HEK293 (cell line): Measurements from ENCODE around the gene TIMM21.

ENCODE experiments used
- CTCF ChIA-PET: fragments of 350-600 bp; formaldehyde crosslinking; extraction: SDS; loops from one replicate; lab custom pipeline; 2021; ENCODE audit warnings: antibody characterized with exemption; lab: Yijun Ruan, JAX
- POLR2A ChIA-PET: fragments of 300-600 bp; formaldehyde crosslinking; extraction: SDS; loops from one replicate; lab custom pipeline; 2020; ENCODE audit warnings: antibody characterized with exemption, inconsistent platforms; lab: Yijun Ruan, JAX
- H3K27ac ChIP-seq: fragments of 200-500 bp; sonication (Bioruptor generic); 2 replicates; pipeline ENCODE4 v1.5.1; 2014; ENCODE audit warnings: low read depth, low read length, control low read depth, inconsistent platforms; ENCODE audit errors: extremely low read depth
- H3K36me3 ChIP-seq, 2 experiments: fragments of 200-500 bp in 1 of 2; sonication (Bioruptor generic) in 1 of 2; 1 replicate in 1 of 2; 2 replicates in 1 of 2; pipeline ENCODE4 v1.5.1; 2014 to 2017; ENCODE audit warnings: inconsistent platforms in 2 of 2, low read length in 2 of 2; ENCODE audit not compliant: control insufficient read depth in 2 of 2, insufficient read depth in 1 of 2
- H3K4me1 ChIP-seq: fragments of 200-500 bp; sonication (Bioruptor generic); 2 replicates; pipeline ENCODE4 v1.5.1; 2014; ENCODE audit warnings: mild to moderate bottlenecking, low read length, inconsistent platforms; ENCODE audit not compliant: control insufficient read depth, insufficient read depth
- H3K4me3 ChIP-seq: 2 replicates; pipeline ENCODE4 v1.5.1; 2011; ENCODE audit warnings: low read depth, mild to moderate bottlenecking, control low read depth, low read length, moderate library complexity
- H3K9me3 ChIP-seq: fragments of 200-500 bp; sonication (Bioruptor generic); 2 replicates; pipeline ENCODE4 v1.5.1; 2014; ENCODE audit warnings: low read depth, low read length, inconsistent platforms; ENCODE audit not compliant: control insufficient read depth, insufficient read depth
- FEZF1 ChIP-seq: fragments of 450-650 bp; formaldehyde crosslinking; IDR thresholded peaks from 2 replicates; pipeline ENCODE4 v1.5.1; 2016; ENCODE audit warnings: missing biosample characterization, missing genetic modification characterization
- GLI2 ChIP-seq: fragments of 450-650 bp; formaldehyde crosslinking; IDR thresholded peaks from 2 replicates; pipeline ENCODE4; 2017; ENCODE audit warnings: missing biosample characterization, missing genetic modification characterization, low read depth, borderline replicate concordance
- GLI4 ChIP-seq: fragments of 450-650 bp; formaldehyde crosslinking; IDR thresholded peaks from 2 replicates; pipeline ENCODE4 v1.5.1; 2016; ENCODE audit warnings: missing biosample characterization, missing genetic modification characterization
- KLF8 ChIP-seq: fragments of 450-650 bp; formaldehyde crosslinking; IDR thresholded peaks from 2 replicates; pipeline ENCODE4 v1.5.1; 2016; ENCODE audit warnings: missing biosample characterization, missing genetic modification characterization
- OSR2 ChIP-seq: fragments of 450-650 bp; formaldehyde crosslinking; IDR thresholded peaks from 2 replicates; pipeline ENCODE4 v1.5.1; 2016; ENCODE audit warnings: missing biosample characterization, missing genetic modification characterization
- PRDM1 ChIP-seq: fragments of 450-650 bp; formaldehyde crosslinking; IDR thresholded peaks from 2 replicates; pipeline ENCODE4; 2016; ENCODE audit warnings: missing biosample characterization, missing genetic modification characterization
- SETDB1 ChIP-seq: IDR thresholded peaks from one replicate; pipeline ENCODE4 v1.6.1; 2017; ENCODE audit warnings: mild to moderate bottlenecking, low read length, moderate library complexity, mixed read lengths; ENCODE audit not compliant: insufficient read length
- ZBTB48 ChIP-seq: fragments of 450-650 bp; formaldehyde crosslinking; IDR thresholded peaks from 2 replicates; pipeline ENCODE4 v1.5.1; 2016; ENCODE audit warnings: missing biosample characterization, missing genetic modification characterization
- ZNF114 ChIP-seq: fragments of 450-650 bp; formaldehyde crosslinking; IDR thresholded peaks from 2 replicates; pipeline ENCODE4 v1.5.0; 2017; ENCODE audit warnings: missing biosample characterization, missing genetic modification characterization
- ZNF174 ChIP-seq: fragments of 450-650 bp; formaldehyde crosslinking; IDR thresholded peaks from 2 replicates; pipeline ENCODE4 v1.5.0; 2017; ENCODE audit warnings: missing biosample characterization, mild to moderate bottlenecking, missing genetic modification characterization
- ZNF239 ChIP-seq: fragments of 450-650 bp; formaldehyde crosslinking; IDR thresholded peaks from 2 replicates; pipeline ENCODE4 v1.5.1; 2016; ENCODE audit warnings: missing biosample characterization, missing genetic modification characterization
- ZNF274 ChIP-seq, 2 experiments: fragments of 200-500 bp in 1 of 2; fragments of 450-650 bp in 1 of 2; sonication (Bioruptor generic) in 1 of 2; formaldehyde crosslinking in 1 of 2; IDR thresholded peaks; 2 replicates each; pipeline versions ENCODE4 v1.5.1 to v1.6.1; 2014 to 2016; ENCODE audit warnings: borderline replicate concordance in 1 of 2, inconsistent platforms in 1 of 2, low read length in 1 of 2, missing biosample characterization in 1 of 2, missing genetic modification characterization in 1 of 2
- ZNF354C ChIP-seq: fragments of 450-650 bp; formaldehyde crosslinking; IDR thresholded peaks from 2 replicates; pipeline ENCODE4 v1.5.1; 2016; ENCODE audit warnings: missing biosample characterization, missing genetic modification characterization, low read depth, borderline replicate concordance
- ZNF404 ChIP-seq: fragments of 450-650 bp; formaldehyde crosslinking; IDR thresholded peaks from 2 replicates; pipeline ENCODE4 v1.5.1; 2017; ENCODE audit warnings: missing biosample characterization, missing genetic modification characterization
- ZNF501 ChIP-seq: fragments of 450-650 bp; formaldehyde crosslinking; IDR thresholded peaks from 2 replicates; pipeline ENCODE4 v1.5.1; 2016; ENCODE audit warnings: missing biosample characterization, missing genetic modification characterization
- ZNF548 ChIP-seq: fragments of 450-650 bp; formaldehyde crosslinking; IDR thresholded peaks from 2 replicates; pipeline ENCODE4 v1.5.1; 2016; ENCODE audit warnings: missing biosample characterization, missing genetic modification characterization
- ZNF670 ChIP-seq: fragments of 450-650 bp; formaldehyde crosslinking; IDR thresholded peaks from 2 replicates; pipeline ENCODE4 v1.5.1; 2016; ENCODE audit warnings: missing biosample characterization, missing genetic modification characterization, low read depth
- TF ChIP-seq, protein P1 (sequence below): fragments of 450-650 bp; formaldehyde crosslinking; IDR thresholded peaks from 2 replicates; pipeline ENCODE4 v1.5.1; 2017; ENCODE audit warnings: missing biosample characterization, missing genetic modification characterization
- TF ChIP-seq, protein P2 (sequence below): fragments of 450-650 bp; formaldehyde crosslinking; IDR thresholded peaks from 2 replicates; pipeline ENCODE4 v1.5.1; 2016; ENCODE audit warnings: missing biosample characterization, missing genetic modification characterization
- TF ChIP-seq, protein P3 (sequence below): fragments of 450-650 bp; formaldehyde crosslinking; IDR thresholded peaks from 2 replicates; pipeline ENCODE4 v1.5.1; 2017; ENCODE audit warnings: missing biosample characterization, missing genetic modification characterization
- TF ChIP-seq, protein P4 (sequence below): sonication (generic); formaldehyde crosslinking; IDR thresholded peaks from 2 replicates; pipeline ENCODE4 v1.8.1; 2022; ENCODE audit warnings: mild to moderate bottlenecking, moderate library complexity, missing genetic modification reagents
- TF ChIP-seq, protein P5 (sequence below): fragments of 450-650 bp; formaldehyde crosslinking; IDR thresholded peaks from 2 replicates; pipeline ENCODE4 v1.5.1; 2016; ENCODE audit warnings: missing biosample characterization, missing genetic modification characterization

Gene TIMM21

DNA sequence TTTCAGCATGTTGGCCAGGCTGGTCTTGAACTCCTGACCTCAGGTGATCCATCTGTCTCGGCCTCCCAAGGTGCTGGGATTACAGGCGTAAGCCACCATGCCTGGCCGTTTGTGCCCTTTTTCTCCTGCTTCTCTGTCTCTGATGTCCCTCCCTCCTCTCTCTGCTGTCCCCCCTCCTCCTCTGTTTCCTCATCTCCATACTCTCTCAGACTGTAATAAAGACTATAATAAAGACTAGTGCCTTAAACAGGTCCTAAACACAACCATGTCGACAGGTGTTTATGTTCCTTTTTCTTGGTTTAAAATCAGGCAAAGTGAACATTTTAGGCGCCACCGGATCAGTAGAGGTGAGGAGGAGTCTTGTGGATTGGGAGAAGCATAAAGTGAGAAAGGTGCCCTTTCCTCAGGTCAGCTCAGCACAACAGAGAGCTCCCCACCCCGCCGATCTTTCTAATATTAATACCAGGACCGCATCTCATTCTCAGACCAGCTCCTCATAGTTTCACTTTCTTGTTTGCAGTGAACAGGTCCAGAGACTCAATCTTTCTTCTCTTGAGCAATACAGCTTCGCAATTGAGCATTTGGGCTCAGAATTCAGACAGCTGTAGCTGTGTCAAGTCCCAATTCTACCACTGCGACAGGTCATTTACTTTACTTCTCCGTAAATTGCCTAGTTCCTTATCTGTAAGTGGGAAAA, 23.7 kb downstream of the TIMM21 start:
- POLR2A ChIA-PET, result no interaction called here
- Histone ChIP-seq H3K9me3 (no peaks in the 10 kb centered on the region), H3K36me3 (no peaks in the 10 kb centered on the region), H3K27ac (no peak overlapping the region), H3K4me1 (no peaks in the 10 kb centered on the region), H3K4me3 (no peak overlapping the region)
- no peak for TF ChIP-seq ZNF670
- TF ChIP-seq ZNF239, result no peak
- no peak for TF ChIP-seq GLI4 (tag by site-specific recombination)
- no peak for TF ChIP-seq ZNF354C
- TF ChIP-seq KLF8 (tag by site-specific recombination), result no peak
- CTCF ChIA-PET, result no interaction called here

DNA sequence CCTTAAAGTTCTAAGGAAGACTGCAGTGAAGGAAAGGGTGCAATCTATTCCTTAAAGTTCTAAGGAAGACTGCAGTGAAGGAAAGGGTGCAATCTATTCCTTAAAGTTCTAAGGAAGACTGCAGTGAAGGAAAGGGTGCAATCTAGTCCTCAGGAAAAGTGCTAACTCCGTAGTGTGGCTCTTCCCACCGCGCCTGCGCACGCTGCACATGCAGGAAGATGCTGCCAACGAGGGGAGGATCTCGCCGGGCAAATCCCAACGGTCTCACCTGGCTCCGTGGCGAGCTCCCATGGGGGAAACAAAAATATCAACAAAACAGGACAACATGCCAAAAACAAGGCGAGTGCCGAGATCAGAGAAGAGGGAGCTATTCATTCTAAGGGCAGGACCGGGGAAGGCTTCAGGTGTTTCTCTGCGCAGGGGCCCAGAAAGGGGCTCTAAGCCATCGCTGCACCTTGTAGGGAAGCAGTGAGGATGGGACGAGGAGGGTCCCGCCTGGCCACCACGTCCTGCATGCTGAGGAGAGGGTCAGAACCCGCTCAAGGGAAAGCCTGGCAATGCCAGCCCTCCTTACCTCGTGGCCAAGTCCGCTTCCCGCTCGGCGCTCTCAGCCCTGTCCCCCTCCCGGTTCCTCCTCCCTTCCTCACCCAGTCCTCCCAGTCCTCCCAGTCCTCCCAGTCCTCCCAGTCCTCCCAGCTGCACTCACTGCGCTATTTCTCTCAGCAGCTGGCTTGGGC, 24.5 kb downstream of the TIMM21 start:
- H3K4me1 ChIP-seq, result no peaks in the 10 kb centered on the region
- CTCF ChIA-PET, result no interaction called here
- POLR2A ChIA-PET, result no interaction called here

DNA sequence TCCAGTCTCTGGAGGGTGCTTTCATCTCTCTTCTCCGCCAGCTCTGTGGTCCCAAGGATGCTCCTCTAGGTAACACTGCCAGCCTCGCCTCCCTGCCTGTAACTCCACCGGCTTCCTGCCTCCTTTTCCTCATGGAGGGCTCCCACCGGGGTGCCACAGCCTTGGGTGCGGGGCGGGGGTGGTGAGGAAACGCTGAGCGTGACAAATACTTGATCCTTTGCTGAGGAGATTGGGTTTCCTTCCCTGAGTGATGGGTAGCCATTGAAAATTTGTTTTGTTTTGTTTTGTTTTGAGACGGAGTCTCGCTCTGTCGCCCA, 25.1 kb downstream of the TIMM21 start:
- Histone ChIP-seq H3K27ac (no peak overlapping the region), H3K36me3 (no peaks in the 10 kb centered on the region), H3K4me1 (no peaks in the 10 kb centered on the region), H3K4me3 (no peak overlapping the region), H3K9me3 (no peaks in the 10 kb centered on the region)
- ChIA-PET CTCF (no interaction called here), POLR2A (no interaction called here)
- TF ChIP-seq, protein P1, sequence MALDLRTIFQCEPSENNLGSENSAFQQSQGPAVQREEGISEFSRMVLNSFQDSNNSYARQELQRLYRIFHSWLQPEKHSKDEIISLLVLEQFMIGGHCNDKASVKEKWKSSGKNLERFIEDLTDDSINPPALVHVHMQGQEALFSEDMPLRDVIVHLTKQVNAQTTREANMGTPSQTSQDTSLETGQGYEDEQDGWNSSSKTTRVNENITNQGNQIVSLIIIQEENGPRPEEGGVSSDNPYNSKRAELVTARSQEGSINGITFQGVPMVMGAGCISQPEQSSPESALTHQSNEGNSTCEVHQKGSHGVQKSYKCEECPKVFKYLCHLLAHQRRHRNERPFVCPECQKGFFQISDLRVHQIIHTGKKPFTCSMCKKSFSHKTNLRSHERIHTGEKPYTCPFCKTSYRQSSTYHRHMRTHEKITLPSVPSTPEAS (tag by site-specific recombination), result no peak
- no peak for TF ChIP-seq GLI2 (tag by site-specific recombination)
- no peak for TF ChIP-seq FEZF1
- no peak for TF ChIP-seq SETDB1
- no peak for TF ChIP-seq ZBTB48 (tag by site-specific recombination)
- no peak for TF ChIP-seq PRDM1 (tag by site-specific recombination)
- no peak for TF ChIP-seq ZNF548 (tag by site-specific recombination)
- TF ChIP-seq ZNF114, result no peak
- TF ChIP-seq, protein P2, sequence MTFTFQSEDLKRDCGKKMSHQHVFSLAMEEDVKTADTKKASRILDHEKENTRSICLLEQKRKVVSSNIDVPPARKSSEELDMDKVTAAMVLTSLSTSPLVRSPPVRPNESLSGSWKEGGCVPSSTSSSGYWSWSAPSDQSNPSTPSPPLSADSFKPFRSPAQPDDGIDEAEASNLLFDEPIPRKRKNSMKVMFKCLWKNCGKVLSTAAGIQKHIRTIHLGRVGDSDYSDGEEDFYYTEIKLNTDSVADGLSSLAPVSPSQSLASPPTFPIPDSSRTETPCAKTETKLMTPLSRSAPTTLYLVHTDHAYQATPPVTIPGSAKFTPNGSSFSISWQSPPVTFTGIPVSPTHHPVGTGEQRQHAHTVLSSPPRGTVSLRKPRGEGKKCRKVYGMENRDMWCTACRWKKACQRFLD, result no peak
- TF ChIP-seq ZNF501 (tag by site-specific recombination), result no peak
- TF ChIP-seq, protein P3, sequence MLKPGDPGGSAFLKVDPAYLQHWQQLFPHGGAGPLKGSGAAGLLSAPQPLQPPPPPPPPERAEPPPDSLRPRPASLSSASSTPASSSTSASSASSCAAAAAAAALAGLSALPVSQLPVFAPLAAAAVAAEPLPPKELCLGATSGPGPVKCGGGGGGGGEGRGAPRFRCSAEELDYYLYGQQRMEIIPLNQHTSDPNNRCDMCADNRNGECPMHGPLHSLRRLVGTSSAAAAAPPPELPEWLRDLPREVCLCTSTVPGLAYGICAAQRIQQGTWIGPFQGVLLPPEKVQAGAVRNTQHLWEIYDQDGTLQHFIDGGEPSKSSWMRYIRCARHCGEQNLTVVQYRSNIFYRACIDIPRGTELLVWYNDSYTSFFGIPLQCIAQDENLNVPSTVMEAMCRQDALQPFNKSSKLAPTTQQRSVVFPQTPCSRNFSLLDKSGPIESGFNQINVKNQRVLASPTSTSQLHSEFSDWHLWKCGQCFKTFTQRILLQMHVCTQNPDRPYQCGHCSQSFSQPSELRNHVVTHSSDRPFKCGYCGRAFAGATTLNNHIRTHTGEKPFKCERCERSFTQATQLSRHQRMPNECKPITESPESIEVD, result no peak
- no peak for TF ChIP-seq OSR2
- no peak for TF ChIP-seq ZNF274 (IDR thresholded peaks at IDR 0.05; ENCODE audit: low read length)
- TF ChIP-seq ZNF274 (tag by site-specific recombination; IDR thresholded peaks at IDR 0.05; ENCODE audit: borderline replicate concordance), result no peak
- TF ChIP-seq KLF8 (tag by site-specific recombination), result no peak
- TF ChIP-seq, protein P4, sequence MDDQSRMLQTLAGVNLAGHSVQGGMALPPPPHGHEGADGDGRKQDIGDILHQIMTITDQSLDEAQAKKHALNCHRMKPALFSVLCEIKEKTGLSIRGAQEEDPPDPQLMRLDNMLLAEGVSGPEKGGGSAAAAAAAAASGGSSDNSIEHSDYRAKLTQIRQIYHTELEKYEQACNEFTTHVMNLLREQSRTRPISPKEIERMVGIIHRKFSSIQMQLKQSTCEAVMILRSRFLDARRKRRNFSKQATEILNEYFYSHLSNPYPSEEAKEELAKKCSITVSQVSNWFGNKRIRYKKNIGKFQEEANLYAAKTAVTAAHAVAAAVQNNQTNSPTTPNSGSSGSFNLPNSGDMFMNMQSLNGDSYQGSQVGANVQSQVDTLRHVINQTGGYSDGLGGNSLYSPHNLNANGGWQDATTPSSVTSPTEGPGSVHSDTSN (CRISPR knock-in tag), result no peak
- TF ChIP-seq ZNF174 (tag by site-specific recombination), result no peak
- TF ChIP-seq ZNF404 (tag by site-specific recombination), result no peak

More for the DNA sequence above, 24.5 kb downstream of the TIMM21 start:
- Histone ChIP-seq H3K4me3 (no peak overlapping the region), H3K36me3 (no peaks in the 10 kb centered on the region), H3K27ac (no peak overlapping the region), H3K9me3 (no peaks in the 10 kb centered on the region)
- TF ChIP-seq, protein P5, sequence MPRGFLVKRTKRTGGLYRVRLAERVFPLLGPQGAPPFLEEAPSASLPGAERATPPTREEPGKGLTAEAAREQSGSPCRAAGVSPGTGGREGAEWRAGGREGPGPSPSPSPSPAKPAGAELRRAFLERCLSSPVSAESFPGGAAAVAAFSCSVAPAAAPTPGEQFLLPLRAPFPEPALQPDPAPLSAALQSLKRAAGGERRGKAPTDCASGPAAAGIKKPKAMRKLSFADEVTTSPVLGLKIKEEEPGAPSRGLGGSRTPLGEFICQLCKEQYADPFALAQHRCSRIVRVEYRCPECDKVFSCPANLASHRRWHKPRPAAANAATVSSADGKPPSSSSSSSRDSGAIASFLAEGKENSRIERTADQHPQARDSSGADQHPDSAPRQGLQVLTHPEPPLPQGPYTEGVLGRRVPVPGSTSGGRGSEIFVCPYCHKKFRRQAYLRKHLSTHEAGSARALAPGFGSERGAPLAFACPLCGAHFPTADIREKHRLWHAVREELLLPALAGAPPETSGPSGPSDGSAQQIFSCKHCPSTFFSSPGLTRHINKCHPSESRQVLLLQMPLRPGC (tag by site-specific recombination), result no peak
- TF ChIP-seq ZNF354C, result no peak
